Epithelial cell of proximal tubule (primary cell): ENCODE data around the gene FARSB. TPM values are rescaled to one million over a fixed set of nuclear protein-coding genes. Genes with fewer than 3 reads are reported as not detected.

Experiments used
- DNase-seq: peaks from one replicate; pipeline ENCODE4 v3.0.0-alpha.2; 2011; ENCODE audit warnings: low read depth
- H3K4me3 ChIP-seq: 2 replicates; pipeline ENCODE4 v1.5.1; 2011; ENCODE audit warnings: low read depth, mild to moderate bottlenecking, low read length
- CTCF ChIP-seq: conservative IDR thresholded peaks from 2 replicates; pipeline ENCODE4 v1.5.1; 2012; ENCODE audit warnings: low read depth, mild to moderate bottlenecking, low read length
- total RNA-seq: library from RNA; depleted of rRNA; stranded (reverse); fragments of >200 nt; gene quantifications from 2 replicates; pipeline ENCODE4 v1.2.3, GENCODE V29; 2015

The FARSB gene
- total RNA-seq, 1 donor from 2014 or later, result 18.3 TPM

- no peak for DNase-seq
- TF ChIP-seq CTCF, result peak; percentile 100
- no peak overlapping the region for H3K4me3 ChIP-seq
These were observed 34.8 kb upstream of the FARSB start for GRCh38 chr2:222690564-222691200.

GRCh38 chr2:222689322-222689721 lies 33.4 kb upstream of the FARSB start:
- no peak overlapping the region for H3K4me3 ChIP-seq
- DNase-seq, result no peak
- TF ChIP-seq CTCF, result no peak

GRCh38 chr2:222688917-222689316 lies 33.0 kb upstream of the FARSB start:
- DNase-seq, result no peak
- no peak overlapping the region for H3K4me3 ChIP-seq

GRCh38 chr2:222686086-222686750 lies 30.3 kb upstream of the FARSB start:
- no peak for TF ChIP-seq CTCF
- no peak overlapping the region for H3K4me3 ChIP-seq
- DNase-seq, result no peak

More at GRCh38 chr2:222688917-222689316, 33.0 kb upstream of the FARSB start:
- TF ChIP-seq CTCF, result no peak

- TF ChIP-seq CTCF, result no peak
- no peak for DNase-seq
- H3K4me3 ChIP-seq, result no peak overlapping the region
These were observed 27.9 kb upstream of the FARSB start for GRCh38 chr2:222683805-222684204.

- no peak for TF ChIP-seq CTCF
- DNase-seq, result no peak
- H3K4me3 ChIP-seq, result no peak overlapping the region
These were observed 22.1 kb upstream of the FARSB start for GRCh38 chr2:222677981-222678380.

GRCh38 chr2:222673883-222674282 lies 18.0 kb upstream of the FARSB start:
- DNase-seq, result no peak
- no peak overlapping the region for H3K4me3 ChIP-seq
- no peak for TF ChIP-seq CTCF
